GM13976 (cell line): ENCODE data around the gene NAV1.

Experiments
- DNase-seq: peaks from one replicate; pipeline ENCODE4 v3.0.0; 2012; ENCODE audit warnings: low spot score
- in situ Hi-C: fragments of 300-500 bp; cut with MboI; formaldehyde crosslinking; loops from one replicate; pipeline ENCODE4 v1.12.0; 2022; ENCODE audit warnings: low sequenced_read_pairs, mixed read lengths, inconsistent platforms; ENCODE audit not compliant: unreplicated experiment
- TF ChIP-seq, protein P1 (sequence below): IDR thresholded peaks from 2 replicates; pipeline ENCODE4 v1.5.1; 2012; ENCODE audit warnings: borderline replicate concordance, mild to moderate bottlenecking; ENCODE audit not compliant: insufficient read depth; ENCODE audit errors: extremely low read depth, missing control alignments, control extremely low read depth

The NAV1 gene

DNA sequence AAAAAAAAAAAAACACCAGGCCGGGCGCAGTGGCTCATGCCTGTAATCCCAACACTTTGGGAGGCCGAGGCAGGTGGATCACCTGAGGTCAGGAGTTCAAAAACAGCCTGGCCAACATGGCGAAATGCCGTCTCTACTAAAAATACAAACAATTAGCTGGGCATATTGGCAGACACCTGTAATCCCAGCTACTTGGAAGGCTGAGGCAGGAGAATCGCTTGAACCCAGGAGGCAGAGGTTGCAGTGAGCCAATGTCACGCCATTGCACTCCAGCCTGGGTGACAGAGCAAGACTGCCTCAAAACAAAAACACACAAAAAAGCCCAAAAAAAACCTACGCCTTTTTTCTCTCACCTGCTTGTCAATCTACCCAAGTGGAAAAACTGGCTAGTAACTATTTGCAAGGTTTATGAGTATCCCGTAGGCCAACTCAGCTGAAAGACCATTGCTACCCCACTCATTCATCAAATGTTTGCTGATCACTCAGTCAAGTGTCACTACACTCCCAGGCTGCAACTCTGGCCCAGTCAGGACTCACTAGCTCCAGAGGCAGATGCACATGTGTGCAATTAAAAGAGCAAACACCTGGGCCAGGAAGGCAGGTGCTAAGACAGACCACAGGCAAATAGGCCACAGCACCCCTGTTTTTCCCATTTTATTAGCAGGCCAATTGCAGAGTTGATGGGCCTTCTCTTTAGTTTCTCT is 34.0 kb upstream of the NAV1 start:
- TF ChIP-seq, protein P1, sequence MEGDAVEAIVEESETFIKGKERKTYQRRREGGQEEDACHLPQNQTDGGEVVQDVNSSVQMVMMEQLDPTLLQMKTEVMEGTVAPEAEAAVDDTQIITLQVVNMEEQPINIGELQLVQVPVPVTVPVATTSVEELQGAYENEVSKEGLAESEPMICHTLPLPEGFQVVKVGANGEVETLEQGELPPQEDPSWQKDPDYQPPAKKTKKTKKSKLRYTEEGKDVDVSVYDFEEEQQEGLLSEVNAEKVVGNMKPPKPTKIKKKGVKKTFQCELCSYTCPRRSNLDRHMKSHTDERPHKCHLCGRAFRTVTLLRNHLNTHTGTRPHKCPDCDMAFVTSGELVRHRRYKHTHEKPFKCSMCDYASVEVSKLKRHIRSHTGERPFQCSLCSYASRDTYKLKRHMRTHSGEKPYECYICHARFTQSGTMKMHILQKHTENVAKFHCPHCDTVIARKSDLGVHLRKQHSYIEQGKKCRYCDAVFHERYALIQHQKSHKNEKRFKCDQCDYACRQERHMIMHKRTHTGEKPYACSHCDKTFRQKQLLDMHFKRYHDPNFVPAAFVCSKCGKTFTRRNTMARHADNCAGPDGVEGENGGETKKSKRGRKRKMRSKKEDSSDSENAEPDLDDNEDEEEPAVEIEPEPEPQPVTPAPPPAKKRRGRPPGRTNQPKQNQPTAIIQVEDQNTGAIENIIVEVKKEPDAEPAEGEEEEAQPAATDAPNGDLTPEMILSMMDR = no peak
- in situ Hi-C loops = no loop called here
- DNase-seq = no peak

DNA sequence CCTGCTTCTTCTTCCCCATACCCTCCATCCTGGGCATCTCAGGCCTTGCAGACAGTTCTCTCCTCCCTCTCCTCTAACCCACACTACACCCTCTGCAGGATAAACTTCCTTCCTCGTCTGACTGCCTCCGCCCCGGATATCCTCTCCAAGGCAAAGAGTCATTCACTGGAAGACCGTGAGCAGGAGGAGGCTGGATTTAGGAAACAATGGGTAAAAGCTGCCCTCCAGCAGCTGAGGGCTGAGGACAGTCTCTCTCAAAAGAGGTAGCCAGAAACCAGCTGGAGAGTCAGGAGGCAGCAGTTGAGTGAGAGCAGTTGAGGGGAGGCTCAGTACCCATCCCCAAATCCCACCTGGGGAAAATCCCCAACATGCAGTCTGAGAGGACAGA is 33.4 kb upstream of the NAV1 start:
- no peak for DNase-seq
- in situ Hi-C loops = no loop called here
- TF ChIP-seq, protein P1 = no peak

DNA sequence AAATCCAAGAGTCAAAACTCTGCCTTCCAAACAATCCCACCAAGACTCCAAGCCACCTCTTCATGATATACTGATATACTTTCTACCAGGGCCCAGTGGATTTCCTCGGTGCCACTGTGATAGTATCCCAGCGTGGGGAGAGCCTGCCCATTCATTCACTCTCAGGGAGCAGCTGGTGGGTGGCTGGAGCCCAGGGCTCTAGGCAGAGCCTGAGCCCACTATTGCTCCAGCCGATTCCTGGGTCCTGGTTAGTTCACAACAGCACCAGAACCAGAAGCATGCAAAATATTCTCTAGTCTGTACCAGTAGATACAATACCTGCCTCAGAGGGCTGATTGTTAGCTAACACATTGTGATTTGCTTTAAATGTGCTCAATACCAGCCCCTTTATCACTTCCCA is 32.8 kb upstream of the NAV1 start:
- in situ Hi-C loops = no loop called here
- no peak for DNase-seq
- TF ChIP-seq, protein P1 = no peak

DNA sequence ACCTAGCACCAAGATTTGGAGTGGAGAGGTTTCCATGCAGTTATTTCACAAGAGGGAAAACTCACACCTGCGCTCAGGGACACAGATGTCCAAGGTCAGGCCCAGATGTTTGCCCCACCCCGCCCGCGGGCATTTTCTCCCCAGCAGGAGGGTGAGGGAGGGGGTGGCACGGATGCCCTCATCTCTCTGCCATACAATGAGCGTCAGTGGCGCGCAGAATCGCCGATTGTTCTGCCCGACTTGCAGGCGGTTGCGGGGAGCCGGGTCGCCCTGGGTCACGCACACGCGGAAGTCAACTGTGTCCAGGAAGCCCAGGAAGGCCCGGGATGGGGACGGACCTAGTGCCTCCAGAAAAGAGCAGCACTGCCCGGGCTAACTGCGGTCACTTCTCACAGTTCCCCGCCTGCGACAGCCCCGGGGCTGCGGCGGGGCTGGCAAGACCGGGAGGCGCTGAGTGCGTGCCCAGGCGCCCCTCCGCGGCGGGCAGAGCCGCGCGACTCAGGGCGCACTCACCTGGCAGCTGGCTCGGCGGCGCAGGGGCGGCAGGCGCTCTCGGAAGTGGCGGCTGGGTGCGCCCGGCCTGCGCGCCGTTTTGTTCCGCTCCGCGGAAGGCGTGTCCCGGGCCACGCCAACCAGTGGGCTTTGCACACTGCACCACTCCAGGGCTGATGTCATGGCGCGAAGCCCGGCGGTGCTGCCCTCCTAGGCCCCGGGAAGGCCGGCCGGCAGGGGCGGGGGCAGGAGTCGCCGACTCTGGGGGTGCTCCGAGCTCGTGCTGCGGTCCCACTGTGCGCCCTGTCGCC is 32.2 kb upstream of the NAV1 start, which contains the start of gene CSRP1:
Gene CSRP1, minus strand, starts transcription at position 567 of the 803 bp plus-strand sequence. CDS start 10,820 bp downstream, outside the sequence.
- DNase-seq = peak; percentile 96
- in situ Hi-C loops = no loop called here
- TF ChIP-seq, protein P1 = peak; percentile 2

DNA sequence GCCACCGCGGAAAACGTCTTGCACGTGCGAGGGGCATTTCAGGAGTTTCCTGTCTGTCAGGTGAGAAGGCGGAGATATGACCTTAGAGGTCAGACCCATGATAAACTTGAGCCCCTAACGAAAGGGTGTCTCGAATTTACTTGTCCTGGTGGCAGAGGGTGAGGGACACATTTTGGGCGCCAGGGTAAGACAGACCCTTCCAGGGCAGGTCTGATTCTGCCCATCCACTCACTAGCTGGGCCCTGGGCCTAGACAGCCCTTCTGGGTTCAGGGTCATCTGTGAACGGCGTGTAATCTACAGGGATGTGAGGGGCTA is 31.6 kb upstream of the NAV1 start:
- in situ Hi-C loops = no loop called here
- DNase-seq = no peak
- TF ChIP-seq, protein P1 = no peak

DNA sequence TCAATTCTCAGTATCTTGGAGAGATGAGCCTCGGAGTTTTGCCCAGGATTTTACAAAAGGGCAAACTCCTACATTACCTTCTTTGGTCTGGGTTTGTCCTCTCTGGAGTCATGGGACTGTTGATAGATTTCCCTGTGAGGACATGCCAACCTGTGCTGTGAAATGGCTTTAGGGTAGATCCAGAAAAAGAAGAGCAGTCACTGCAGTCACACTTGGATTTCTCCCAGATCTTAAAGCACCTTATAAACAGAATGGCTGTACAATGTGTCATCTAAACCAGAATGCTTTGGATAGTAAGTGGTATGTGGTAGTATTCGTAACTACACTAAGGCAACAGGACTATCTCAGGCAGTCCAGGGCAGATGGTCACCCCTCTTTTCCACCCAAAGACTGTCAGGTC is 30.1 kb upstream of the NAV1 start:
- TF ChIP-seq, protein P1 = no peak
- in situ Hi-C loops = no loop called here
- DNase-seq = no peak
